ENCODE measurements around the gene COX6A1. TPM values are rescaled to one million over a fixed set of nuclear protein-coding genes. Genes with fewer than 3 reads are reported as not detected.

COX6A1 gene
- total and polyA plus RNA-seq, 2 experiments from 2014 or later, result 422 to 1,484 TPM

- no peak for TF ChIP-seq REST (IDR thresholded peaks at IDR 0.05; ENCODE audit: unreplicated experiment)
- TF ChIP-seq JUNB (IDR thresholded peaks at IDR 0.05; ENCODE audit: unreplicated experiment), result no peak
- no peak for TF ChIP-seq ETS1 (IDR thresholded peaks at IDR 0.05)
Measured at GRCh38 chr12:120403869-120404268, 34.0 kb upstream of the COX6A1 start (continued).

GRCh38 chr12:120404271-120404670 lies 33.6 kb upstream of the COX6A1 start:
- no peak overlapping the region for H3K27ac Mint-ChIP-seq
- Histone ChIP-seq H3K4me2 (no peak overlapping the region), H4K20me1 (replicated peaks; ENCODE audit: insufficient read depth) (no peaks in the 10 kb centered on the region), H3K27ac (ENCODE audit: low read depth) (no peak overlapping the region), H3K4me1 (ENCODE audit: insufficient read depth) (peaks cover 19% of the 10 kb centered on the region; the same call in 1 of the 2 replicates), H2AFZ (no peak overlapping the region), H3K79me2 (replicated peaks; ENCODE audit: insufficient read depth) (no peaks in the 10 kb centered on the region), H3K9me2 (ENCODE audit: insufficient read depth) (no peaks in the 10 kb centered on the region), H3K27me3 (ENCODE audit: insufficient read depth) (no peaks in the 10 kb centered on the region), H3F3A (replicated peaks; ENCODE audit: low read depth) (peaks cover 8% of the 10 kb centered on the region; the same call in 1 of the 2 replicates), H3K4me3 (no peak overlapping the region), H3K36me3 (ENCODE audit: insufficient read depth) (no peaks in the 10 kb centered on the region)
- peak; percentile 35 for DNase-seq (ENCODE audit: low spot score)
- peaks cover 17% of the 10 kb centered on the region for H3K4me1 Mint-ChIP-seq
- H3K36me3 Mint-ChIP-seq (ENCODE audit: low read depth), result no peaks in the 10 kb centered on the region
- no peak overlapping the region for H3K4me3 Mint-ChIP-seq
- no peaks in the 10 kb centered on the region for H3K9me3 Mint-ChIP-seq
- no peak for ATAC-seq
- H3K27me3 Mint-ChIP-seq (ENCODE audit: insufficient read depth, low read depth, poor library complexity), result peaks cover 10% of the 10 kb centered on the region
- TF ChIP-seq STAT1 (IDR thresholded peaks at IDR 0.05; ENCODE audit: unreplicated experiment), result no peak
- TF ChIP-seq EZH2phosphoT487 (IDR thresholded peaks at IDR 0.05; ENCODE audit: unreplicated experiment), result no peak
- no peak for TF ChIP-seq ZNF331 (CRISPR knock-in tag; IDR thresholded peaks at IDR 0.05; ENCODE audit: low read depth)
- no peak for TF ChIP-seq CREB1 (CRISPR knock-in tag; IDR thresholded peaks at IDR 0.05; ENCODE audit: low read depth)
- TF ChIP-seq NANOG (IDR thresholded peaks at IDR 0.05; ENCODE audit: borderline replicate concordance), result no peak
- no peak for TF ChIP-seq ZNF114 (CRISPR knock-in tag; IDR thresholded peaks at IDR 0.05)
- TF ChIP-seq CTCF (conservative IDR thresholded peaks at IDR 0.05; ENCODE audit: low read depth in 2 of 2), result no peak
- no peak for TF ChIP-seq REST (IDR thresholded peaks at IDR 0.05; ENCODE audit: unreplicated experiment)
- TF ChIP-seq EZH2 (IDR thresholded peaks at IDR 0.05; ENCODE audit: low read depth, unreplicated experiment), result no peak
- TF ChIP-seq POLR2AphosphoS5 (IDR thresholded peaks at IDR 0.05; ENCODE audit: low read depth), result no peak
- no peak for TF ChIP-seq ETS1 (IDR thresholded peaks at IDR 0.05)
